Gastroesophageal sphincter (tissue), 3 donors: ENCODE data around the gene WDR26.
"Not testable (repeated sequence)": the region's sequence is repeated elsewhere in the genome, so short reads cannot be mapped to it uniquely, and the experiment has no call there.

Experiments
- EP300 ChIP-seq: sonication (generic); formaldehyde crosslinking; IDR thresholded peaks from one replicate; pipeline ENCODE4 v1.6.1; 2017; ENCODE audit warnings: antibody characterized with exemption, mild to moderate bottlenecking
- POLR2A ChIP-seq, 2 donors: fragments of 450-650 bp; IDR thresholded peaks; one replicate each; pipeline ENCODE4 v1.6.1; 2017; ENCODE audit warnings: antibody characterized with exemption in 2 of 2, mild to moderate bottlenecking in 2 of 2, moderate library complexity in 1 of 2
- POLR2AphosphoS5 ChIP-seq: sonication (generic); formaldehyde crosslinking; IDR thresholded peaks from one replicate; pipeline ENCODE4 v1.6.1; 2017; ENCODE audit warnings: antibody characterized with exemption
- TF ChIP-seq, protein P1 (sequence below), 4 experiments: fragments of 200-600 bp in 2 of 4; fragments of 450-650 bp in 2 of 4; sonication (generic) in 1 of 4; IDR thresholded peaks; one replicate each; pipeline ENCODE4 v1.5.1; 2017 to 2019; ENCODE audit warnings: antibody characterized with exemption in 4 of 4, mild to moderate bottlenecking in 2 of 4, moderate library complexity in 2 of 4

DNA sequence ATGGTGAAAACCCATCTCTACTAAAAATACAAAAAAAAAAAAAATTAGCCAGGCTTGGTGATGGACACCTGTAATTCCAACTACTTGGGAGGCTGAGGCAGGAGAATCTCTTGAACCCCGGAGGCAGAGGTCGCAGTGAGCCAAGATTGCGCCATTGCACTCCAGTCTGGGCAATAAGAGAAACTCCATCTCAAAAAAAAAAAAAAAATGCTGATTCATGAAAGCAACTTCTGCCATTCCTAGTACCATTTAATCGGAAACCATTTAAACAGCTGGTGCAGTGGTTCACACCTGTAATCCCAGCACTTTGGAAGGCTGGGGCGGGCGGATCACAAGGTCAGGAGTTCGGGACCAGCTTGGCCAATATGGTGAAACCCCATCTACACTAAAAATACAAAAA is 5.9 kb downstream of the WDR26 start:
- not testable (repeated sequence) for TF ChIP-seq POLR2AphosphoS5; POLR2A (IDR thresholded peaks at IDR 0.05); EP300
- TF ChIP-seq, protein P1, sequence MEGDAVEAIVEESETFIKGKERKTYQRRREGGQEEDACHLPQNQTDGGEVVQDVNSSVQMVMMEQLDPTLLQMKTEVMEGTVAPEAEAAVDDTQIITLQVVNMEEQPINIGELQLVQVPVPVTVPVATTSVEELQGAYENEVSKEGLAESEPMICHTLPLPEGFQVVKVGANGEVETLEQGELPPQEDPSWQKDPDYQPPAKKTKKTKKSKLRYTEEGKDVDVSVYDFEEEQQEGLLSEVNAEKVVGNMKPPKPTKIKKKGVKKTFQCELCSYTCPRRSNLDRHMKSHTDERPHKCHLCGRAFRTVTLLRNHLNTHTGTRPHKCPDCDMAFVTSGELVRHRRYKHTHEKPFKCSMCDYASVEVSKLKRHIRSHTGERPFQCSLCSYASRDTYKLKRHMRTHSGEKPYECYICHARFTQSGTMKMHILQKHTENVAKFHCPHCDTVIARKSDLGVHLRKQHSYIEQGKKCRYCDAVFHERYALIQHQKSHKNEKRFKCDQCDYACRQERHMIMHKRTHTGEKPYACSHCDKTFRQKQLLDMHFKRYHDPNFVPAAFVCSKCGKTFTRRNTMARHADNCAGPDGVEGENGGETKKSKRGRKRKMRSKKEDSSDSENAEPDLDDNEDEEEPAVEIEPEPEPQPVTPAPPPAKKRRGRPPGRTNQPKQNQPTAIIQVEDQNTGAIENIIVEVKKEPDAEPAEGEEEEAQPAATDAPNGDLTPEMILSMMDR (IDR thresholded peaks at IDR 0.05) = not testable (repeated sequence)
